Activated B cell treated with CpG ODN at 0.5 μM for 24 hours (primary cell): ENCODE data around the gene ABHD13. TPM values are rescaled to one million over a fixed set of nuclear protein-coding genes. Genes with fewer than 3 reads are reported as not detected.

ENCODE experiments used
- ATAC-seq: fragments of 200-7000 bp; cut with Tn5 transposase; one replicate; pipeline ENCODE4 v1.10.0; 2021; ENCODE audit warnings: low read depth, mild to moderate bottlenecking, moderate library complexity
- CTCF ChIA-PET: fragments of 350-600 bp; sonication (Branson Sonifier 250); formaldehyde crosslinking; loops from one replicate; lab custom pipeline; 2021; ENCODE audit warnings: antibody characterized with exemption; lab: Charles Lee
- POLR2A ChIA-PET: fragments of 350-600 bp; sonication (Branson Sonifier 250); formaldehyde crosslinking; loops from one replicate; lab custom pipeline; 2021; ENCODE audit warnings: antibody characterized with exemption; lab: Charles Lee
- DNase-seq: peaks from one replicate; pipeline ENCODE4 v3.0.0; 2022
- H3K27ac Mint-ChIP-seq: one replicate; pipeline ENCODE4 v1.8.0; 2020; ENCODE audit warnings: mixed read lengths
- H3K27me3 Mint-ChIP-seq: one replicate; pipeline ENCODE4 v1.8.0; 2021; ENCODE audit warnings: mixed read lengths
- H3K36me3 Mint-ChIP-seq: one replicate; pipeline ENCODE4 v1.8.0; 2021; ENCODE audit warnings: low read depth, mixed read lengths
- H3K4me1 Mint-ChIP-seq: one replicate; pipeline ENCODE4 v1.8.0; 2021; ENCODE audit warnings: mixed read lengths
- H3K4me3 Mint-ChIP-seq: one replicate; pipeline ENCODE4 v1.8.0; 2020; ENCODE audit warnings: mild to moderate bottlenecking, mixed read lengths
- H3K9me3 Mint-ChIP-seq: one replicate; pipeline ENCODE4 v1.8.0; 2020; ENCODE audit warnings: mixed read lengths
- intact Hi-C: fragments of 100-400 bp; cut with micrococcal nuclease; formaldehyde crosslinking; loops from one replicate; pipeline ENCODE4 v1.15.1; 2024
- total RNA-seq: library from RNA; stranded (reverse); gene quantifications from 2 replicates; pipeline ENCODE4 v1.2.3, GENCODE V29; 2022
- TF ChIP-seq, protein P1 (sequence below): fragments of 200-600 bp; IDR thresholded peaks from one replicate; pipeline ENCODE4 v1.8.0; 2022; ENCODE audit warnings: antibody characterized with exemption, mild to moderate bottlenecking

ABHD13 gene
- total RNA-seq, 1 donor from 2014 or later, result 10.9 TPM

DNA sequence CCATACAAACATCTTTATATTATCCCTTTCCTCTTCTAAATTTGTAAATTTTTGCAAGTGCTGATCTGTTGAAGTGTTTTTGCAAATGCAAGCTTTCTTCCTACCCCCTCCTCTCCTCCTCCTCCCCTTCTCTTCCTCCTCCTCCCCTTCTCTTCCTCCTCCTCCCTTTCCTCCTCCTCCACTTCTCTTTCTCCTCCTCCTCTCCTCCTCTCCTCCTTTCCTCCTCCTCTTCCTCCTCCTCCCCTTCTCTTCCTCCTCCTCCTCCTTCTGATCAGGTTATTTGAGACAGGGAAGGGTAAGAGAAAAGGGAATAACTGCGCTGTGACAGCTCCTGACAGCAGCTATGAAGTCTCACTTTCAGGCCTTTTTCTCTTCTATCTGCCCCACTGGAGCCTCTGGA, 60.3 kb downstream of the ABHD13 start:
- Mint-ChIP-seq H3K27me3 (peaks cover 3% of the 10 kb centered on the region), H3K9me3 (no peaks in the 10 kb centered on the region), H3K4me3 (no peak overlapping the region), H3K4me1 (no peaks in the 10 kb centered on the region), H3K27ac (no peak overlapping the region), H3K36me3 (no peaks in the 10 kb centered on the region)
- POLR2A ChIA-PET, result no interaction called here
- CTCF ChIA-PET, result no interaction called here
- TF ChIP-seq, protein P1, sequence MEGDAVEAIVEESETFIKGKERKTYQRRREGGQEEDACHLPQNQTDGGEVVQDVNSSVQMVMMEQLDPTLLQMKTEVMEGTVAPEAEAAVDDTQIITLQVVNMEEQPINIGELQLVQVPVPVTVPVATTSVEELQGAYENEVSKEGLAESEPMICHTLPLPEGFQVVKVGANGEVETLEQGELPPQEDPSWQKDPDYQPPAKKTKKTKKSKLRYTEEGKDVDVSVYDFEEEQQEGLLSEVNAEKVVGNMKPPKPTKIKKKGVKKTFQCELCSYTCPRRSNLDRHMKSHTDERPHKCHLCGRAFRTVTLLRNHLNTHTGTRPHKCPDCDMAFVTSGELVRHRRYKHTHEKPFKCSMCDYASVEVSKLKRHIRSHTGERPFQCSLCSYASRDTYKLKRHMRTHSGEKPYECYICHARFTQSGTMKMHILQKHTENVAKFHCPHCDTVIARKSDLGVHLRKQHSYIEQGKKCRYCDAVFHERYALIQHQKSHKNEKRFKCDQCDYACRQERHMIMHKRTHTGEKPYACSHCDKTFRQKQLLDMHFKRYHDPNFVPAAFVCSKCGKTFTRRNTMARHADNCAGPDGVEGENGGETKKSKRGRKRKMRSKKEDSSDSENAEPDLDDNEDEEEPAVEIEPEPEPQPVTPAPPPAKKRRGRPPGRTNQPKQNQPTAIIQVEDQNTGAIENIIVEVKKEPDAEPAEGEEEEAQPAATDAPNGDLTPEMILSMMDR, result no peak
- ATAC-seq (no peak), DNase-seq (no peak)
- intact Hi-C loops, result no loop called here

DNA sequence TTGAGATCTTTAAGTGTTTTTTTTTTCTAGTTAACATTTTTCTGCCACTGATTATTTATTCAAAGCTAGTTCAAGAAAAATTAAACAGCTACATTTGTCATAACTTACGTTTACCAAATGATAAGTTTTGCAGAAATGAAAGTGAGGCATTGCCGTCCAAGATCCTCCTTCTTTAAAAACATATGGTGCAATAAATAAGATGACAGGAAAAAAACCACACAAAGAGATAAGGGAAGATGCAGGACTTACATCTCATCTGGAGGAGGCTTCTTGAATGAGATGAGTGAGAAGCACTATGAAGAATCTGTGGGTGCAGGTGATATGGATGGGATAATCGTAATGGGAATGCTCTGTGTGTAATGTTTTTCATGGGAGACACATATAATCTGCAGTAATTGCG, 63.7 kb downstream of the ABHD13 start:
- DNase-seq, result no peak
- Mint-ChIP-seq H3K4me1 (no peaks in the 10 kb centered on the region), H3K4me3 (no peak overlapping the region), H3K36me3 (no peaks in the 10 kb centered on the region), H3K27me3 (peaks cover 3% of the 10 kb centered on the region), H3K27ac (no peak overlapping the region), H3K9me3 (no peaks in the 10 kb centered on the region)
- POLR2A ChIA-PET, result no interaction called here
- no peak for ATAC-seq
- intact Hi-C loops, result no loop called here
- TF ChIP-seq, protein P1, result no peak
- CTCF ChIA-PET, result no interaction called here

DNA sequence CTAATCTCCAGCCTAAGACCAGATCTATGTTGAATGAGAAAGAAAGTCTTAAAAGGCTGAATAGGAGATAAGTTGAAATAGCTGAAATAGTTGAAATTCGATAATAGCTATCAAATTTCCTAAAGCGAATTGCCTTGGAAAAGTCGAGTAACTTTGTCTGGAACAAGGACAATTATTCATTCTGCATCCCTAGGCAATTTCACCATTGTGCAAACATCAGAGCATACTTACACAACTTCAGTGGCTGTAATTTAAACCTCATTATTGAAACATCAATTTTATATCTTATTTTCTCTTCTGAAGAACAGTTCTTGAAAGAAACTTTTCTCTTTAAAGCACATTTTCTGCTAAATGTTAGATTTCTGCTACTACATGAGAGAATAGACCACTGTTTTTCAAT, 64.9 kb downstream of the ABHD13 start:
- TF ChIP-seq, protein P1, result no peak
- ChIA-PET CTCF (no interaction called here), POLR2A (no interaction called here)
- DNase-seq, result no peak
- no peaks in the 10 kb centered on the region for H3K4me1 Mint-ChIP-seq
- intact Hi-C loops, result no loop called here
- no peaks in the 10 kb centered on the region for H3K36me3 Mint-ChIP-seq
- H3K27ac Mint-ChIP-seq, result no peak overlapping the region
- no peaks in the 10 kb centered on the region for H3K9me3 Mint-ChIP-seq
- no peak overlapping the region for H3K4me3 Mint-ChIP-seq
- ATAC-seq, result no peak
- peaks cover 1% of the 10 kb centered on the region for H3K27me3 Mint-ChIP-seq

Other genes with a start within 250 kb of the ABHD13 start
- 12.1 and 14.8 TPM in 2 replicates for gene LIG4, start 2.9 kb upstream of the ABHD13 start, total RNA-seq
- gene TNFSF13B, start 51.3 kb downstream of the ABHD13 start, total RNA-seq, result 1.7 and 2.7 TPM in 2 replicates